ENCODE results near the gene CUX1. TPM values are rescaled to one million over a fixed set of nuclear protein-coding genes. Genes with fewer than 3 reads are reported as not detected.

CUX1 gene
- total RNA-seq, 1 donor from 2014 or later: 101 TPM

- intact Hi-C loops (cut with DNase I): no loop called here
- no peak overlapping the region for H3K27ac ChIP-seq
- no peaks in the 10 kb centered on the region for H3K9me3 ChIP-seq
- H3K4me3 ChIP-seq: no peak overlapping the region
- no peaks in the 10 kb centered on the region for H3K27me3 ChIP-seq
- peaks cover 5% of the 10 kb centered on the region in 2 donors for H3K36me3 ChIP-seq
- DNase-seq (ENCODE audit: low spot score in 2 of 2): no peak
- no peak for TF ChIP-seq CTCF (IDR thresholded peaks at IDR 0.05)
- H3K4me1 ChIP-seq: no peaks in the 10 kb centered on the region
Observed at GRCh38 chr7:102216573-102217314, 399.3 kb downstream of the CUX1 start.

GRCh38 chr7:102220229-102220850 lies 402.9 kb downstream of the CUX1 start:
- H3K27ac ChIP-seq: no peak overlapping the region
- H3K27me3 ChIP-seq: no peaks in the 10 kb centered on the region
- H3K4me1 ChIP-seq: no peaks in the 10 kb centered on the region
- no peak for TF ChIP-seq CTCF (IDR thresholded peaks at IDR 0.05)
- no peak for DNase-seq (ENCODE audit: low spot score in 2 of 2)
- H3K4me3 ChIP-seq: no peak overlapping the region
- H3K36me3 ChIP-seq: peaks cover 0 to 5% of the 10 kb centered on the region in 2 donors
- no peaks in the 10 kb centered on the region for H3K9me3 ChIP-seq
- intact Hi-C loops (cut with DNase I): no loop called here

GRCh38 chr7:102220960-102221800 lies 403.8 kb downstream of the CUX1 start:
- H3K4me1 ChIP-seq: no peaks in the 10 kb centered on the region
- DNase-seq (ENCODE audit: low spot score in 2 of 2): no peak
- no peaks in the 10 kb centered on the region for H3K9me3 ChIP-seq
- H3K27me3 ChIP-seq: no peaks in the 10 kb centered on the region
- no peaks in the 10 kb centered on the region for H3K36me3 ChIP-seq
- TF ChIP-seq CTCF (IDR thresholded peaks at IDR 0.05): no peak
- H3K27ac ChIP-seq: no peak overlapping the region
- H3K4me3 ChIP-seq: no peak overlapping the region
- intact Hi-C loops (cut with DNase I): no loop called here

GRCh38 chr7:102221961-102222360 lies 404.5 kb downstream of the CUX1 start:
- H3K9me3 ChIP-seq: no peaks in the 10 kb centered on the region
- H3K27me3 ChIP-seq: no peaks in the 10 kb centered on the region
- H3K27ac ChIP-seq: no peak overlapping the region
- intact Hi-C loops (cut with DNase I): no loop called here
- H3K36me3 ChIP-seq: no peaks in the 10 kb centered on the region
- DNase-seq (ENCODE audit: low spot score in 2 of 2): no peak
- TF ChIP-seq CTCF (IDR thresholded peaks at IDR 0.05): no peak
- H3K4me3 ChIP-seq: no peak overlapping the region
- no peaks in the 10 kb centered on the region for H3K4me1 ChIP-seq

GRCh38 chr7:102222445-102222844 lies 405.0 kb downstream of the CUX1 start:
- intact Hi-C loops (cut with DNase I): no loop called here
- Histone ChIP-seq H3K27ac (no peak overlapping the region), H3K27me3 (no peaks in the 10 kb centered on the region), H3K36me3 (peaks cover under 1 to 4% of the 10 kb centered on the region in 2 donors), H3K4me3 (no peak overlapping the region), H3K4me1 (no peaks in the 10 kb centered on the region), H3K9me3 (no peaks in the 10 kb centered on the region)
- TF ChIP-seq CTCF (IDR thresholded peaks at IDR 0.05): no peak
- no peak for DNase-seq (ENCODE audit: low spot score in 2 of 2)
